22Rv1 (cell line): Measurements from ENCODE around the gene L1TD1.

Source experiments
- CTCF ChIP-seq: fragments of 450-650 bp; IDR thresholded peaks from 2 replicates; pipeline ENCODE4 v1.5.1; 2017; ENCODE audit warnings: mild to moderate bottlenecking
- ZFX ChIP-seq: fragments of 450-650 bp; IDR thresholded peaks from 2 replicates; pipeline ENCODE4 v1.6.1; 2017; ENCODE audit warnings: antibody characterized with exemption, borderline replicate concordance

GRCh38 chr1:62222321-62222720, 27.7 kb downstream of the L1TD1 start:
- no peak for TF ChIP-seq CTCF
- TF ChIP-seq ZFX, result no peak
